NCI-H345 treated with DMSO at 0.1 percent for 48 hours (cell line): ENCODE data around the gene TMEM121.

ENCODE experiments used
- DNase-seq: peaks from one replicate; lab custom pipeline; 2025; ENCODE audit not compliant: unreplicated experiment; lab: John Stamatoyannopoulos, UW

Gene TMEM121

DNA sequence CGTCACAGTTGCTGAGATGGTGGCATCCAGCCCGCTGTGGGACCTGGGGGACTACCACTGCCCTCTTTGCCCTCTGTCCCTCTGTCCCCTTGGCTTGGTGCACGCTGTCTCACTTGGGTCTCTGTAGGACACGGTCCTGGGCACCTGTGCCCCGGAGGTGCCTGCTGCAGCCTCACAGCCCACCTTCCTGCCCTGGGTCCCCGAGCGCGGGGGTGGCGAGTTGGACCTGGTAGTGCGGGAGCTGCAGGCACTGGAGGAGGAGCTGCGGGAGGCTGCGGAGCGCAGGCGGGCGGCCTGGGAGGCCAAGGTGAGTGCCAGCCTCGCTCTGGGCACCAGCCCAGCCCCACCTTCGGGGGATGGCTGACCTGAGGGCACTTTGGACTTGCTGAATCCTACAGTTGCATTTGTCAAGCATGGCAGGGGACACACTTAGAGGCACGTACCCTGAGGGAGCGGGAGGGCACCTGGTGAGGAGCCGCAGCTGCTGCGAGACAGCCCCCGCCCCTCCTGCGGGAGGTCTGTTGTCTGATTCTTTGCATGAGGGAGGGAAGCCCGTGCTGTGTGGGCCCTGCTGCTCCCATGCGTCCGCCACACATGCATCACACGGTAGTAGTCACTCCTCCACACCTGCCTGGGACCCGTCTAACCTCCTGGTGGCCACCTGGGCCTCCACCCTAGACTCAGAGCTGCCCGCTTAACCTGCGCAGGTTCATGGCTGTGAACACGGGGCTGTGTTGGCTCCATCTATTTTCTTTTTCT is 28.5 kb upstream of the TMEM121 start:
- peak; percentile 87 for DNase-seq

DNA sequence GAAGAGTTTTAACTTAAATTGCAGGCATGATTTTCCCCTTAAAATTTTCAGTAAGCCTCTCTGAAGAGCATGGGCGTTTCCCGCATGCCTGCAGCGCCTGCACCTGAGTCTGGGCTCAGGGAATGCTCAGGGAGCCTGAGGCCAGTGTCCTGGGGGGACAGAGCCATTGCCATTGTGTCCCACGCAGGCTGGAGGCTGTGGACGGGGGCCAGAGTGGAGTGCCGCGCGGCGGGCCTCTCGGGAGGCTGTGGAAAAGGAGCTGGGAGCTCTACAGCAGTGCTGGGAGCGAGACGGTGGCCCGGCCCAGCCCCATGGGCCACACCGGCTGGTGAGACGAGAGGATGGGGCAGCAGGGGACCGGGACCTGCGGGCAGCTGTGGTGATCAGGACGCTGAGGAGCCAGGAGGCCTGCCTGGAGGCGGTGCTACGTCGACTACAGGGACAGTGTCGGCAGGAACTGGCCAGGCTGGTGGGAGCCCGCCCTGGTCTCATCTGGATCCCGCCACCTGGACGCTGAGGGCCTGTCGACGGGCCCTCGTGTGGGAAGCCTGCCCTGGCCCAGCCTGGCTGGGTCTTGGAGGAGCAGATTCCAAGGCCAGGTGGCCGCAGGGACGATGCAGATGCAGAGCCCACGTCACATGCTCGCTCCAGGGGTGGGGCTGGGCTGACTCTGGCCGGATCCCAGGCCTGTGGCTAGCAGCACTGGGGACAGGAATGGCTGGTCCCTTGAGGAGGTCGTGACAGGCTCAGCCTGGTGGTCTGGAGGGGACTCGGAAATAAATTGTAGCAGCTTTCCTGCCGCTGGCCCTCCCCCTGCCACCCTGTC is 27.7 kb upstream of the TMEM121 start:
- no peak for DNase-seq

DNA sequence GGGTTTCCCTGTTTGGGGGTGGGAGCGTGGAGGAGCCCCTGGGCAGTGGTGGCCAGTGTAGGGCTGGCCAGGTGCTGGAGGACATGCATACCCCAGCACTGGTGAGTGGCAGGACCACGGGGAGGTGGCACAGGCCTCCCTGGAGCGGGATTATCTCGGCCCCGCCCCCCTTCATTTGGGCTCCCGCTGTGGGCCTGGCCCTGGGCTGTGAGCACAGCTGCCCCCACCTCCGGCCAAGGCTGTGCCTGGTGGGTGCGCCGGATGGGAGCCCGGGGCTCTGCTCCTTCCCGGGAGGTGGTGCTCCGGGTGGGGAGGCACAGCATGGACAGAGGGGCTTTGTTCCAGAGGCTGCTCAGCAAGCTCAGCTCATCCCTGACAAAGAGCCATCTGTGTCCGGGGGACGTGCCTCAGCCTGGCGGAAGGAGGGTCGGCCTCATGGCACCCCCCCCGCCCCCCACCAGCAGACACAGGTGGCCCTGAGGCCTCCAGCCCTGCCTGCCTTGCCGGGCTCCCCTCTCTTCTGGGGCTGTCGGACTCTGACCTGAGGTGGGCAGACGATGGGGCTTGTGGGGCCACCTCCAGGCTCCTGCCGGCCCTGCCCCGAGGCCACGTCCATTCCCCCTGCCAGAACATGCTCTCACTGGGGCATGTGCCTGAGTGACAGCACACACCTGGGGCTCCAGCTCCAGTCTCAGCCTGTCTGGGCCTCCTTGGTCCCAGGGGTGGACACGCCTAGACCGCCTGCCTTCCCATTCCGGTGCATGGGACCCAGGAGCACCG is 26.9 kb upstream of the TMEM121 start:
- no peak for DNase-seq

DNA sequence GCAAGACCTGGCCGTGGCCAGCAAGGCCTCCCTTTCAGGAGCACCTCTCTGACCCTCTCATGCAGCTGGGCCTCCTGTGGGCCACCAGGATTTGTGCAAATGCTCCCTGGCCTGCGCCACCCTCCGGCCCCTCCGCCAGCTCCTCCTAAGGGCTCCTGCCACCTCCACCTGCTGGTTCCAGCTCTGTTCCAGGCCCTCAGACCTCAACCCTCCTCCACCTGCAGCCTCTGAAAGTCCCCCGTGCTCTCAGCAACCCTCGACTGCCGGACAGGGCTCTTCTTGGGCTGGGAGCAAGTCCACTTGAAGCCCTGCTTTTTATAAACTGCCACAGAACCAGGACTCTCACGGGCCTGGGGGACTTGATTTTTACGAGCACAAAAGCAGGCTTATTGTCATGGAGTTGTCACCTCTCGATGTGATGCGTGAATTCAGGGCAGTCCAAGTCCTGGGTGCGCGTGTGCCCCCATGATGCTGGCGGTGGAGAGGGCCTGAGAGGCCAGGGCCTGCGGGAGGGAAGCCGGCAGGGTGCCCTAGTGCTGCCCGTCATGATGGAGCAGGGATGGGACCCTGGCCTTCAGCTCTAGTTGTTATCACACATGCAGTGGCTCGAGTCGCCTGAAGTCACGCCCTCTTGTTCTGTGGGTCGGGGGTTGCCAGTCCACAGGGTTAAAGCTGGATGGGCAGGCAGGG is 26.2 kb upstream of the TMEM121 start:
- DNase-seq, result no peak

DNA sequence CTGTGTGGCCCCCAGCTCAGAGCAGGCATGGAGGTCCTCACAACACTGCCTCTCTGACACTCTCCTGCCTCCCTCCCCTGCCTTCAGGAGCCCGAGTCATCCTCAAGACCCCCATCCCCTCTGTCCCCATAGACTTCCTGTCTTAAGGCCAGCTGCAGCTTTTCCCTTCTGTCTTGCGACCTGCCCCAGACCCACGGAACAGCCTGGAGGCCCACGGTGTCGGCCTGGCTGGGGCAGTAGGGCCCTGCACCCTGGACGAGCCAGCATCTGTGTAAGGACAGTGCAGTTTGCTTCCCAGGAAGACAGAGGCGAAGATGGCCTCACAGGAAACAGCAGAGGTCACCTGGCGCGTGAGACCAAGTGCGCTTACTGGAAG is 25.7 kb upstream of the TMEM121 start:
- no peak for DNase-seq

DNA sequence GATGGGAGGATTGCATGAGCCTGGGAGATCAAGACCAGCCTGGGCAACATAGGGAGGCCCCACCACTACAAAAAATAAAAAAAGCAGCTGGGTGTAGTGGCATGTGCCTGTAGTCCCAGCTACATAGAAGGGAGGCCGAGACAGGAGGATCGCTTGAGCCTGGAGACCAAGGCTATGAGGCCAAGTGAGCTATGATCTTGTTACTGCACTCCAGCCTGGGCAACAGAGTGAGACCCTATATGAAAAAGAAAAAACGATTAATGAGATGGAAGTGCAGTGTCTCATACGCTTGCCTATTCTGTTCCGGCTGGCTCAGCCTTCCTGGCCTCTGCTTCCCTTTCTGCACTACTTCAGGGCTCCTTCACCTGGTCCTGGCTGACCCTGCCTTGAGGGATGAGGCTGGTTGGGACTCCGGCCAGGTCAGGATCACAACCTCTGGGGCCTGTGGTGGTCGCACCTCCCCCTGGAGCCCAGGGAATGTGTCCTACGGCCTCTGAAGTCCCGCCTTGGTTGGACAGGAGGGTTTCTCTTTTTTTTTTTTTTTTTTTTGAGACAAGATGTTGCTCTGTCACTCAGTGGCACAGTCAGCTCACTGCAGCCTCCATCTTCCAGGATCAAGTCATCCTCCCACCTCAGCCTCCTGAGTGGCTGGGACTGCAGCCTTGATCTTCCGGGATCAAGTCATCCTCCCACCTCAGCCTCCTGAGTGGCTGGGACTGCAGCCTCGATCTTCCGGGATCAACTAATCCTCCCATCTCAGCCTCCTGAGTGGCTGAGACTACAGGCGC is 24.7 kb upstream of the TMEM121 start:
- DNase-seq, result no peak

DNA sequence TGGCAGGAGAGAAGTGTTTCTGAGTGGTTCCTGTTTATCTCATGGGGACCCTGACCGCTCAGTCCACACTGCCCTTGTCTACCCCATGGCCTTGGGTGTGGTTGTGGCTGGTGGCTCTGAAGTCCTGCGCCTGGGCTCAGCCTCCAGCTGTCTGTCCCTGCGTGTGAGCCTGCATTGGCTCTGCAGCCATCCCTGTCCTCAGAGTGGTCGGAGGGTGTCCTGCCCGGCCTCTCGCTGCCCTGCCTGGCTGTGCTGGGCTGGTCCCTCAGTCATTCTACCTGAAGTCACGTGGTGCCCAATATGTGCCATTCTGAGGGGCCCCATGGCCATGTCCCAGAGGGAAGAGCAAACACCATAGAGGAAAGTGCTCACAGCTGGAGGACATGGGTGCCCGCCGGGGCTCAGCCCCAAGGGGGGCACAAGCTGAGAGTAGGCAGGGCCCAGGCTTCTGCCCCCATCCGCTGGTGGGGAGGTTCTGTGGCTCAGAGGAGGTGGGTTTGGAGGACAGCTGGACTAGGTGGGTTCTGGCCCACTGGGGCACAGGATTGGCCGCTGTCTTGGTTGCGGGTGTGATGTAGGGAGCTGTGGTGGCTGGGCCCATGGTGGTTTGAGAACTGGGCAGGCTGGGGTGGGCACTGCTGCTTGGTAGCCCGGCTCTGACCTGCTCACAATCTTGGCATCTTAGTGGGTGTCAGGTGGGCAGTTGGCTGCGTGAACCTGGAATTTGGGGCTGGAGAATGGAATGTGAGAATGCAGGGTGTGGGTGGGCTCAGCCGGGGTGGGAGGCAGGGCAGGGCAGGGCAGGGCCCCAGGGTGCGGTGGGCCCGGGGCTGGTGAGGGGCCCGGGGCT is 23.7 kb upstream of the TMEM121 start:
- no peak for DNase-seq

DNA sequence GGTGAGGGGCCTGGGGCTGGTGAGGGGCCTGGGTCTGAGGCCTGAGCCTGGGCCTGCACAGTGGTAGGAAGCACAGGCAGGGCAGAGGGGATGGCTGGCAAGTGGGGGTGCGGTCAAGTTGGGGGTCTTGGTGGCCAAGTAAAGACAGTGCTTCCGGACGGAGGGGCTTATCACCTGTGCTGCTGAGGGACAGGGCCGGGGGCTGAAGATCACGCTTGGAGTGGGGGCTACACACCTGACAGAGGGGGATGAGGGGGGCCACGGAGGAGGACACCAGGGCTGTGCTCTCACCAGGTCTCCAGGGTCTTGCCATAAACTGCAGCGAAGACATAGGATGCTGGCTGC is 23.1 kb upstream of the TMEM121 start:
- DNase-seq, result no peak

DNA sequence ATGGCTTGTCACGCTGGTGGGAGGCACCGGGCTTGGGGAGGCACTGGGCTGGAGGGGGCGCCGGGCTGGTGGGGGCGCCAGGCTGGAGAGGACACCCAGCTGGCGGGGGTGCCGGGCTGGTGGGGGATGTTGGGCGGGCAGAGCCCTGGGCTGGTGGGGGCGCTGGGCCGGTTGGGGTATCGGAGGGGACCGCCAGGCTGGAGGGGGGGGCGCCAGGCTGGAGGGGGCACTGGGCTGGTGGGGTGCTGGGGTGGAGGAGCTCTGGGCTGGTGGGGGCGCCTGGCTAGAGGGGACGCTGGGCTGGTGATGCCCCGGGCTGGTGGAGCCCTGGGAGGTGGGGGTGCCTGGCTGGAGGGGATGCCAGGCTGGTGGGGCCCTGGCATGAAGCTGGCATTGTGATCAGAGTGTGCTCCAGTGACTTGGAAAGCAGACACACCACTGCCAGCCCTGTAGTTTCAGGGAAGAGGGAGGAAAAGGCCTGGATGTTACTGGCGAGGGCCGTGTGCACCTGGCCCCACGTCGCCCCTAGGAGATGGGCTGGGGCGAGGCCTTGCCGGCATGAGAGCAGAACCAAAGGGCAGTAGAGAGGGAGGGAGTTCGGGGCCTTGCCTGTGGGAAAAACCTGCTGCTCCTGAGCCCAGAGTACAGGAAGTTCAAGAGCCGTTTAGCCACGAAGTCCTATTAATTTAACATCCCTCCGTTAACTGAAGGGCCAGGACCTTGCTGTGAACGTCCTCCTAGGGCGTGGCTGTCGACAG is 22.3 kb upstream of the TMEM121 start:
- no peak for DNase-seq

DNA sequence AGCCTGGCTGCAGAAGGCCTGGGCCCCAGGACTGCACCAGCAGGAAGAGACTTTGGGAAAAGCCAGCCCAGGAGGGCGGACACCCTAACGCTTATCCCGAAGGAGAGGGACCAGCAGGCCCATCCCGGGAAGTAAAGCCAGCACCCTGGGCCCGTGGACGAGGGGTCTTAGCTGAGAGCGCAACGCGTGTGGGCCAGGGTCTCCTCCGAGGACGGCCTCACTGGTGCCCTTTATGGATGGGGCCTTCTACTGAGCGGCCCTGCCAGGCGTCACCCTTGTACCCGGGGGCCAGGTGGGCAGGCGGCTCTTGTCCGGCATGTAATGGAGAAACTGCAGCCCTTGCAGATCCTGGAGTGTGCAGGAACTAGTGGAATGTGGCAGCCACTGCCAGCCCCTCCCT is 21.3 kb upstream of the TMEM121 start:
- no peak for DNase-seq

DNA sequence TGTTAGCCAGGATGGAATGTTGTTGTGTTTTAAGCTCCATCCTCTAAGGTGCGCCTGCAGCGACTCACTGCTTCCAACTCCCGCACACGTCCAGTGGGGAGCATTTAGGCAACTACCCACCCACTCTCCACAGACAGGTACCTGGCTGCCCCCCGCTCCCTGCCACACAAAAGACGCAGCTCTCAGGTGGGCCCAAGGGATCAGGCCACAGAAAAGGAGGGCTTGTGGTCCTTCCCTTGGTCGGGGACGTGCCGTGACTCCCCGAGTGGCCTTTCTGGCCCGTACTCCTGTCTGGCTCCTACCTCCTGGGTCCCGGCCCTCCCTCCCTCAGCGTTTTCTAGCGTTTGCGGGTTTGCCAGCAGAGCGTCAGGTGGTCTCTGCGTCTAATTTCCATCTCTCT is 19.1 kb upstream of the TMEM121 start:
- no peak for DNase-seq

DNA sequence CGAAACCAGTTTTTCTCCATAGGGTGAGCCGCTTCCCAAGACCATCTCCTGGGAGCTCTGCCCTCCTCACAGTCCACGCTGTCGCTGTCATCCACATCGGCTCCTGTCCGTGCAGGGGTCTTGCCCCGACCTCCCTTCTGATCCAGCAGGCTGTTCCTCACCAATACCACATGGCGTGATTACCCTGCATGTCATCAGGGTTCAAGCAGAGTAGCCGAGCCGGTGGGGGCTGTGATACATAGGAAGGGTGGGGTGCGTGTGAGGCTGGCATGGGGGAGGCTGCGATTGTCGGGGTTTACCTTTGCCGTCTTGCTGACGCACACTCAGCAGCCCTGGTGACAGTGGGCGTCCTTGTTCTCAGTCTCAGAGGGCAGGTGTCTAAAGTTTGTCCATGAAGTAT is 18.3 kb upstream of the TMEM121 start:
- DNase-seq, result no peak

DNA sequence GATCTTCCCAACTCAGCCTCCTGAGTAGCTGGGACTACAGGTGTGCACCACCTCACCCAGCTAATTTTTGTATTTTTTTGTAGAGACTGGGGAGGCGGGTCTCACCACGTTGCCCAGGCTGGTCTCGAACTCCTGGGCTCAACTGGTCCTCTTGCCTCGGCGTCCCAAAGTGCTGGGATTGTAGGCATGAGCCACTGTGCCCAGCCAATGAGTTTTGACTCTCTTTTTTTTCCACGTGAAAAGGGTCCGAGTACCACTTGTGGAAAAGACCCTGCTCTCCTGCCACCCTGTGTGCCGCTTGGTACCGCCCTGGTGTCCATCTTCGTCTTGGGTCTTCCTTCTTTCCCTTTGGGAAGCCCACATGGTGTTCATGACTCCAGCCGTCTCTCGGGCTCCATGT is 17.8 kb upstream of the TMEM121 start:
- DNase-seq, result no peak

DNA sequence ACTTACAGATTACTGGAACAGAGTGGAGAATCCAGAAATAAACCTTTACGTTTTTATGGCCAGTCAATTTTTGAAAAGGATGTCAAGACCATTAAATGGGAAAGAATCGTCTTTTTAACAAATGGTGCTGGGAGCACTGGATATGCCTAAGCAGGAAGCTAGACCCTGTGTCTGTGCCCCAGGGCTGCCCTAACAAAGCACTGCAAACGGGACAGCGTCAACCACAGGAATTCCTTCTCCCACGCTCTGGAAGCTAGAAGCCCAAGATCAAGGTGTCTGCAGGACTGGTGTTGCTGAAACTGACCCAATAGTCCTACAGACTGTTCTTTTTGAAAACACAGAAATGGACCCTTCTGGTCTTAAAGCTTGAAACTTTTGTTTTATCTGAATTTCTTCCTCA is 9.3 kb upstream of the TMEM121 start:
- DNase-seq, result no peak

DNA sequence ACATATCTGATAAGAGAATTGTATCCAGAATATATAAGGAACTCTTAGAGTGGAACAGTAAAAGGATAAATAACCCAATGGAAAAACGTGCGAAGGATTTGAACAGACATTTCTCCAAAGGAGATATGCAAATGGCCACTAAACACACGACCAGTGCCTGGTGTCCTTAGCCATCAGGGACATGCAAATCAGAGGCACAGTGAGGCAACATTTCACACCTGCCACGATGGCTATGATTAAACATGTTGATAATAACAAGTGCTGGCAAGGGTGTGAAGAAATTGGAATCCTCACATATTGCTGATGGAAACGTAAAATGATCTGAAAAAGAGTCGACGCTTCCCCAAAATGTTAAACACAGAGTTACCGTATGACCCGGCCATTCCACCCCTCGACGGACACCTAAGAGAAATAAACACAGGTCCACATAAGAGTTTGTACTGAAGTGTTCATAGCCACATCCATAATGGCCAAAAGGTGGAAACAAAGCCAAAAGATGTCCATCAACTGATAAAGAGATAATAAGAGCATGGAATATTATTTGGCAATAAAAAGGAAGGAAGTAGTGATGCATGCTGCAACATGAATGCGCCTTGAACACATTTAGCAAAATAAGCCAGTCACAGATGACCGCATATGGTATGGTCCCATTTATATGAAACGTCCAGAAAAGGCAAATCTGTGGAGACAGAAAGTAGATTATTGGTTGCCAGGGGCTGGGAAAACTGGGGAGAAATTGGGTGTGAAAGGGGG is 6.3 kb upstream of the TMEM121 start:
- no peak for DNase-seq

DNA sequence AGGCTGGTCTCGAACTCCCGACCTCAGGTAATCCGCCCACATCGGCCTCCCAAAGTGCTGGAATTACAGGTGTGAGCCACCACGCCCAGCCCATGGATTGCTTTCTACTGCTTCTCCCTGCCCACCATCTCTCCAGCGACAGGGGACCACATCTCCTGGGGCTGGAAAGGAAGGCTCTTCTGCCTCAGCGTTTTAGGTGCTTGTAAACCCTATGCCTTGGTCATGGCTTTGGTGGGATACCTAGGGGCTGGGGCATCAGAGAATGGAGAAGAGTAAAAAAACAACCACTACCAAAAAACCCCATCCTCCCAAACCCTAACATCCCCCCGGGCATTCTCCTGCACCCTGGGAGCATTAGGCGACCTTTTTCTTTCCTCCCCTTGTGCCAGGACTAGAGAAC is 1.1 kb upstream of the TMEM121 start:
- DNase-seq, result no peak

DNA sequence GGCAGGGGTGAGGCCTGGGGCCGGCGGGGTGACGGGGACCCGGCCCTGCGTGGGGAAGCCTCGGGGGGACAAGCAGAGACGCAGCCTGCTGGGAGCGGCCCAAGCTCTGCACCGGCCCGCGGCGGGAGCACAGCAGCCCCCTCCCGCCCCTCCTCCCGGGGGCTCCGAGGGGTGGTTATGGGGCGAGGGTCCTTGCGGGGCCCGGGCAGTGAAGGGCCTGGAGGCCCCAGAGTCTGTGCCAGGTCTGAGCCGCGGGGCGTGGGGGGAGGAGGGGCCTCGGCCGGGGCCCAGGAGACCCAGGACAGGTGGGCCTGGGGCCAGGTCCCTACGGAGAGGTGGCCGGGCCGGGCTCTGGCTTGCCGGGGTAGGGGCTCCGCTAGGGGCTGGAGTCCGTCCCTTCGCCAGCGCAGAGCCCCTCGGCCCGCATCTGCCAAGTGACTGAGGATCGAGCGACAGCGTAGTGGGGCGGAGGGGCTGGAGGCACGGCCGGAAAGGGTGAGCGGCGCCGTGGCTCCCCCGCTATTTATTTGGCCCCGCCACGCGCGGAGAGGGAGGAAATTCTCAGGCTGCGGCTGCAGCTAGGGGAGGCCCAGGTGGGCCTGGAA is 495 bp downstream of the TMEM121 start:
- DNase-seq, result no peak

DNA sequence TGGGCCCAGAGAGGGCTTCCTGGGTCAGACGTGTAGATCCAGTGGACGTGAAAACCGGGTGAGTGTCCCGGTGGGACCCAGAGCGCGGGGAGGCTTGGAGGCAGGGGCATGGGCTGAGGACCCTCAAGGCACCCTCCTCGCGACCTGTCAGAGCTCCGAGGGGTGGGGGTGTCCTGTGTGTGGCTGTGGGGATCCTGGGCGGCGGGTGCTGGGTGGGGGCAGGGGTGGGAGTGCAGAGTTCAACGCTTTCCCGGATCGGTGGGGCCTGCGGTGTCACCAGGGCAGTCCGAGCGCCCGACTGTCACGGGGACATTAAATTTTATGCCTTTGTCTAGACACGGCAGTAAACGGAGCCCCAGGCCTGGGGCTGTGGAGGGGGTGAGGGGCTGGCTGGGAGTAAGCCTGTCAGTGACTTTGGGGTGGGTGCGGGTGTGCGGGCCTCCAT is 1.0 kb downstream of the TMEM121 start:
- DNase-seq, result no peak
